ENCODE measurements around the gene DCBLD1. TPM values are rescaled to one million over a fixed set of nuclear protein-coding genes. Genes with fewer than 3 reads are reported as not detected.

The DCBLD1 gene
- polyA plus RNA-seq, 3 donors: 2.9 to 3.3 (median 3.1) TPM

DNA sequence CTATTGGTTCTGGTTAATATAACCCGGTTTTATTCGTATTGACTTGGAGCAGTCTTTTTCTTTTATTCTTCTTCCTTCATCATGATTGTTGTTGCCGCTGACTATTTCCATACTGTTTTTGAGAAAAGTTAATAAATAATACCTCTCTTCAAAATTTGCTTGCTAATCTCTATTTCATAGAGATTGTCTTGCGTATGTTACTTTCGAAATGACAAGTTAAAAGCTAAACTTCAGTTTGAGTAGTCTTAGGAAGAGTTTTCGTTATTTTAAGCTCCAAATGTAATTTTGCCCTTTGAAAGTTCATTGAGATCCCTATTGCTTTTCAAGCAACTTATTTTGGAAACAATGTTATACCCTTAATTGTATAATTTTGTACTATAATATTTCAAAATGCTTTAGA, 36.4 kb downstream of the DCBLD1 start:
- Histone ChIP-seq H3K4me1 (ENCODE audit: control insufficient read depth in 1 of 2, insufficient read depth in 2 of 2, low read length in 2 of 2) (no peaks in the 10 kb centered on the region), H3K27ac (ENCODE audit: low read depth in 1 of 2, low read length in 2 of 2) (no peak overlapping the region), H3K27me3 (ENCODE audit: control insufficient read depth in 2 of 2, insufficient read depth in 2 of 2, low read length in 2 of 2) (no peaks in the 10 kb centered on the region), H3K4me3 (replicated peaks in 1 of 3; ENCODE audit: low read depth in 2 of 3, low read length in 3 of 3) (no peak overlapping the region), H3K79me2 (ENCODE audit: insufficient read depth, low read length) (no peaks in the 10 kb centered on the region), H4K20me1 (ENCODE audit: insufficient read depth, low read length) (no peaks in the 10 kb centered on the region), H3K9ac (ENCODE audit: insufficient read depth, low read length, poor library complexity, severe bottlenecking) (no peak overlapping the region), H3K36me3 (replicated peaks in 1 of 2; ENCODE audit: control insufficient read depth in 1 of 2, insufficient read depth in 2 of 2, low read length in 2 of 2) (no peaks in the 10 kb centered on the region), H3K4me2 (replicated peaks; ENCODE audit: extremely low read depth, low read length, poor library complexity, severe bottlenecking) (no peak overlapping the region), H2AFZ (ENCODE audit: insufficient read depth, low read depth, low read length, poor library complexity, severe bottlenecking) (no peak overlapping the region), H3K9me3 (replicated peaks in 1 of 2; ENCODE audit: control insufficient read depth in 1 of 2, insufficient read depth in 1 of 2, low read length in 2 of 2) (no peaks in the 10 kb centered on the region)
- H3K27me3 Mint-ChIP-seq (ENCODE audit: low read depth in 3 of 3): peaks cover 0 to 3% (median 2%) of the 10 kb centered on the region in 3 donors
- no peak overlapping the region for H3K4me3 Mint-ChIP-seq
- peaks cover 0 to 3% of the 10 kb centered on the region in 2 donors for H3K36me3 Mint-ChIP-seq
- H3K9me3 Mint-ChIP-seq: peaks cover 0 to 2% (median 2%) of the 10 kb centered on the region in 7 donors
- no peak overlapping the region for H3K27ac Mint-ChIP-seq
- no peaks in the 10 kb centered on the region for H3K4me1 Mint-ChIP-seq
- DNase-seq: no peak
- intact Hi-C loops (cut with micrococcal nuclease): no loop called here
- TF ChIP-seq, protein P1, sequence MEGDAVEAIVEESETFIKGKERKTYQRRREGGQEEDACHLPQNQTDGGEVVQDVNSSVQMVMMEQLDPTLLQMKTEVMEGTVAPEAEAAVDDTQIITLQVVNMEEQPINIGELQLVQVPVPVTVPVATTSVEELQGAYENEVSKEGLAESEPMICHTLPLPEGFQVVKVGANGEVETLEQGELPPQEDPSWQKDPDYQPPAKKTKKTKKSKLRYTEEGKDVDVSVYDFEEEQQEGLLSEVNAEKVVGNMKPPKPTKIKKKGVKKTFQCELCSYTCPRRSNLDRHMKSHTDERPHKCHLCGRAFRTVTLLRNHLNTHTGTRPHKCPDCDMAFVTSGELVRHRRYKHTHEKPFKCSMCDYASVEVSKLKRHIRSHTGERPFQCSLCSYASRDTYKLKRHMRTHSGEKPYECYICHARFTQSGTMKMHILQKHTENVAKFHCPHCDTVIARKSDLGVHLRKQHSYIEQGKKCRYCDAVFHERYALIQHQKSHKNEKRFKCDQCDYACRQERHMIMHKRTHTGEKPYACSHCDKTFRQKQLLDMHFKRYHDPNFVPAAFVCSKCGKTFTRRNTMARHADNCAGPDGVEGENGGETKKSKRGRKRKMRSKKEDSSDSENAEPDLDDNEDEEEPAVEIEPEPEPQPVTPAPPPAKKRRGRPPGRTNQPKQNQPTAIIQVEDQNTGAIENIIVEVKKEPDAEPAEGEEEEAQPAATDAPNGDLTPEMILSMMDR (IDR thresholded peaks at IDR 0.05): no peak
- WGBS (ENCODE audit: insufficient coverage): no CpG with 5 or more reads among the region's 6 CpGs

DNA sequence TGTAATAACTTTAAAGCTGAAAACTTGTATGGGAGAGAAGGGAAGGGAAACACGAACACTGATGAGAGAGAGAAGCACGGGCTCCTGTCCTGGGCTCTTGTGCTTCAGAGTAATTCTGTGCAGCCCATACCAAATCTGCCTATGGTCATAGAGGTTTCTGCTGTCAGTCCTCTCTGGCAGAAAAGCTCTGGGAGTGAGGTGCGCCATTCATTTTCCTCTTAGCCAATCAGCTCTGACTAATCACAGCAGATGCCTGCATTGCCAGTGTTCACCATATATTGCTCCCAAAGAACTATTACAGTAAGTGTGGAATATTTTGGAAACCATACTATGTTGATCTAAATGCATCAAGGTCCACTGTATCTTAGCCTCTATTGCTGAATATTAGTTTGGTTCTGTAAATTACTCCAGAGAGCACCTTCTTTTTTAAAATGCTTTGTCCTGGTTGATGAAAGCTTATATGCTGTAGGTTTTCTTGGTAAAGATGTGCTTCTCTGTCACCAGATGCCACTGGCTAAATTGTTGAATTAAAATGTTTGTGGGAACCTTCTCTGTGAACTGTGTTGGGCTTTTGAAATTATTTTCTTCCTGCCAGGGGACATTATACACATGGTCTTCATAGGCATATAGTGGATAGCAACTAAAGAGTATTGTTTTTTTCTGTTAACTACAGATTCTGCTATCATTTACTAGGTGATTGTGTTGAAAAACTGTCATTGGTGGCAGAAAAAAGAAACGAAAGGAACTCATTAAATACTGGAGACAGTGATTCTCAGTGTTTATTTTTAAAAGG, 38.3 kb downstream of the DCBLD1 start:
- Histone ChIP-seq H3K27ac (ENCODE audit: low read depth in 1 of 2, low read length in 2 of 2) (no peak overlapping the region), H3K36me3 (replicated peaks in 1 of 2; ENCODE audit: control insufficient read depth in 1 of 2, insufficient read depth in 2 of 2, low read length in 2 of 2) (no peaks in the 10 kb centered on the region), H3K4me3 (replicated peaks in 1 of 3; ENCODE audit: low read depth in 2 of 3, low read length in 3 of 3) (no peak overlapping the region), H2AFZ (ENCODE audit: insufficient read depth, low read depth, low read length, poor library complexity, severe bottlenecking) (no peak overlapping the region), H3K79me2 (ENCODE audit: insufficient read depth, low read length) (no peaks in the 10 kb centered on the region), H3K27me3 (ENCODE audit: control insufficient read depth in 2 of 2, insufficient read depth in 2 of 2, low read length in 2 of 2) (no peaks in the 10 kb centered on the region), H3K9ac (ENCODE audit: insufficient read depth, low read length, poor library complexity, severe bottlenecking) (no peak overlapping the region), H3K4me1 (ENCODE audit: control insufficient read depth in 1 of 2, insufficient read depth in 2 of 2, low read length in 2 of 2) (no peaks in the 10 kb centered on the region), H4K20me1 (ENCODE audit: insufficient read depth, low read length) (no peaks in the 10 kb centered on the region), H3K4me2 (replicated peaks; ENCODE audit: extremely low read depth, low read length, poor library complexity, severe bottlenecking) (no peak overlapping the region), H3K9me3 (replicated peaks in 1 of 2; ENCODE audit: control insufficient read depth in 1 of 2, insufficient read depth in 1 of 2, low read length in 2 of 2) (no peaks in the 10 kb centered on the region)
- DNase-seq: no peak
- intact Hi-C loops (cut with micrococcal nuclease): no loop called here
- H3K4me3 Mint-ChIP-seq: no peak overlapping the region
- 83% methylated on average over 1 of the region's 4 CpGs for WGBS (ENCODE audit: insufficient coverage)
- peaks cover 0 to 3% (median 1%) of the 10 kb centered on the region in 3 donors for H3K27me3 Mint-ChIP-seq (ENCODE audit: low read depth in 3 of 3)
- TF ChIP-seq, protein P1 (IDR thresholded peaks at IDR 0.05): no peak
- H3K36me3 Mint-ChIP-seq: peaks cover 0 to 3% of the 10 kb centered on the region in 2 donors
- peaks cover 0 to 2% (median 2%) of the 10 kb centered on the region in 7 donors for H3K9me3 Mint-ChIP-seq
- no peaks in the 10 kb centered on the region for H3K4me1 Mint-ChIP-seq
- H3K27ac Mint-ChIP-seq: no peak overlapping the region

Data from CD14-positive monocyte (primary cell).